CD4-positive, alpha-beta T cell (primary cell): ENCODE data around the gene GRIK1. TPM values are rescaled to one million over a fixed set of nuclear protein-coding genes. Genes with fewer than 3 reads are reported as not detected.

Source experiments
- ATAC-seq: fragments of 200-7000 bp; cut with Tn5 transposase; one replicate; pipeline ENCODE4 v1.10.0; 2022; ENCODE audit warnings: mild to moderate bottlenecking; ENCODE audit not compliant: poor library complexity
- CTCF ChIA-PET: fragments of 350-600 bp; sonication (Branson Sonifier 250); formaldehyde crosslinking; loops from one replicate; lab custom pipeline; 2021; ENCODE audit warnings: antibody characterized with exemption, inconsistent platforms; lab: Charles Lee
- POLR2A ChIA-PET: fragments of 350-600 bp; sonication (Branson Sonifier 250); formaldehyde crosslinking; loops from one replicate; lab custom pipeline; 2021; ENCODE audit warnings: antibody characterized with exemption, inconsistent platforms; lab: Charles Lee
- DNase-seq, 14 experiments: peaks; one replicate each; pipeline ENCODE4 v3.0.0-alpha.2; 2013 to 2020; ENCODE audit warnings: mixed read lengths in 2 of 14
- H3K27ac ChIP-seq, 2 donors: one replicate each; pipeline versions ENCODE4 v1.5.1 to v1.7.0; 2013; ENCODE audit warnings: low read length in 2 of 2, low read depth in 1 of 2, mild to moderate bottlenecking in 1 of 2
- H3K27me3 ChIP-seq, 2 experiments: 1 replicate in 1 of 2; 2 replicates in 1 of 2; pipeline versions ENCODE4 v1.6.1 to v1.7.0; 2013; ENCODE audit warnings: low read length in 2 of 2, control low read depth in 1 of 2, mild to moderate bottlenecking in 1 of 2, moderate library complexity in 1 of 2; ENCODE audit not compliant: insufficient read depth in 2 of 2, control insufficient read depth in 1 of 2
- H3K36me3 ChIP-seq: one replicate; pipeline ENCODE4 v1.6.1; 2013; ENCODE audit warnings: low read length, control low read depth; ENCODE audit not compliant: insufficient read depth
- H3K4me1 ChIP-seq: one replicate; pipeline ENCODE4 v1.6.1; 2013; ENCODE audit warnings: low read length, control low read depth; ENCODE audit not compliant: insufficient read depth
- H3K4me3 ChIP-seq: one replicate; pipeline ENCODE4 v1.5.1; 2013; ENCODE audit warnings: mild to moderate bottlenecking, low read length, moderate library complexity
- H3K9me3 ChIP-seq, 2 experiments: 1 replicate in 1 of 2; 2 replicates in 1 of 2; pipeline versions ENCODE4 v1.6.1 to v1.7.0; 2013; ENCODE audit warnings: low read length in 2 of 2, mild to moderate bottlenecking in 2 of 2, control low read depth in 1 of 2, moderate library complexity in 1 of 2; ENCODE audit not compliant: control insufficient read depth in 1 of 2, insufficient read depth in 1 of 2
- H3K27ac Mint-ChIP-seq: one replicate; pipeline ENCODE4 v1.8.0; 2020; ENCODE audit warnings: mixed read lengths
- H3K27me3 Mint-ChIP-seq: one replicate; pipeline ENCODE4 v1.8.0; 2021; ENCODE audit warnings: mixed read lengths
- H3K36me3 Mint-ChIP-seq: one replicate; pipeline ENCODE4 v1.8.0; 2021; ENCODE audit warnings: low read depth, mixed read lengths
- H3K4me1 Mint-ChIP-seq: one replicate; pipeline ENCODE4 v1.8.0; 2021; ENCODE audit warnings: low read depth, mixed read lengths
- H3K4me3 Mint-ChIP-seq: one replicate; pipeline ENCODE4 v1.8.0; 2020; ENCODE audit warnings: mild to moderate bottlenecking, mixed read lengths
- H3K9me3 Mint-ChIP-seq: one replicate; pipeline ENCODE4 v1.8.0; 2020; ENCODE audit warnings: mixed read lengths
- intact Hi-C, 2 experiments: fragments of 100-400 bp; cut with DNase I in 1 of 2; cut with micrococcal nuclease in 1 of 2; formaldehyde crosslinking; loops; one replicate each; pipeline versions ENCODE4 v1.15.1 to v1.9.0; 2023 to 2025; cut with DNase I, micrococcal nuclease
- total RNA-seq, 174 experiments: library from RNA in 2 of 174; stranded (reverse) in 2 of 174; gene quantifications; one replicate each; pipeline ENCODE4 v1.2.3 and lab custom pipeline; 2021 to 2026
- TF ChIP-seq, protein P1 (sequence below): fragments of 200-600 bp; IDR thresholded peaks from one replicate; pipeline ENCODE4 v1.8.0; 2022; ENCODE audit warnings: antibody characterized with exemption, mild to moderate bottlenecking

Gene GRIK1
- total RNA-seq, 2 experiments from 2014 or later: not detected

GRCh38 chr21:29717659-29718058 is 222.1 kb downstream of the GRIK1 start:
- Histone ChIP-seq H3K27ac (no peak overlapping the region), H3K36me3 (no peaks in the 10 kb centered on the region), H3K4me1 (no peaks in the 10 kb centered on the region), H3K4me3 (no peak overlapping the region), H3K9me3 (no peaks in the 10 kb centered on the region), H3K27me3 (no peaks in the 10 kb centered on the region)
- peaks cover 6% of the 10 kb centered on the region for H3K9me3 Mint-ChIP-seq
- intact Hi-C loops: no loop called here
- no peak overlapping the region for H3K4me3 Mint-ChIP-seq
- TF ChIP-seq, protein P1, sequence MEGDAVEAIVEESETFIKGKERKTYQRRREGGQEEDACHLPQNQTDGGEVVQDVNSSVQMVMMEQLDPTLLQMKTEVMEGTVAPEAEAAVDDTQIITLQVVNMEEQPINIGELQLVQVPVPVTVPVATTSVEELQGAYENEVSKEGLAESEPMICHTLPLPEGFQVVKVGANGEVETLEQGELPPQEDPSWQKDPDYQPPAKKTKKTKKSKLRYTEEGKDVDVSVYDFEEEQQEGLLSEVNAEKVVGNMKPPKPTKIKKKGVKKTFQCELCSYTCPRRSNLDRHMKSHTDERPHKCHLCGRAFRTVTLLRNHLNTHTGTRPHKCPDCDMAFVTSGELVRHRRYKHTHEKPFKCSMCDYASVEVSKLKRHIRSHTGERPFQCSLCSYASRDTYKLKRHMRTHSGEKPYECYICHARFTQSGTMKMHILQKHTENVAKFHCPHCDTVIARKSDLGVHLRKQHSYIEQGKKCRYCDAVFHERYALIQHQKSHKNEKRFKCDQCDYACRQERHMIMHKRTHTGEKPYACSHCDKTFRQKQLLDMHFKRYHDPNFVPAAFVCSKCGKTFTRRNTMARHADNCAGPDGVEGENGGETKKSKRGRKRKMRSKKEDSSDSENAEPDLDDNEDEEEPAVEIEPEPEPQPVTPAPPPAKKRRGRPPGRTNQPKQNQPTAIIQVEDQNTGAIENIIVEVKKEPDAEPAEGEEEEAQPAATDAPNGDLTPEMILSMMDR: no peak
- no peaks in the 10 kb centered on the region for H3K4me1 Mint-ChIP-seq
- no peaks in the 10 kb centered on the region for H3K36me3 Mint-ChIP-seq
- CTCF ChIA-PET: no interaction called here
- ATAC-seq (no peak), DNase-seq (no peak)
- POLR2A ChIA-PET: no interaction called here
- H3K27ac Mint-ChIP-seq: no peak overlapping the region
- H3K27me3 Mint-ChIP-seq: peaks cover 26% of the 10 kb centered on the region

- DNase-seq: no peak
- H3K27ac Mint-ChIP-seq: no peak overlapping the region
- Histone ChIP-seq H3K9me3 (no peaks in the 10 kb centered on the region), H3K27ac (no peak overlapping the region), H3K27me3 (no peaks in the 10 kb centered on the region), H3K36me3 (no peaks in the 10 kb centered on the region), H3K4me3 (no peak overlapping the region), H3K4me1 (no peaks in the 10 kb centered on the region)
- H3K9me3 Mint-ChIP-seq: peaks cover 6% of the 10 kb centered on the region
- TF ChIP-seq, protein P1: no peak
- H3K4me3 Mint-ChIP-seq: no peak overlapping the region
- intact Hi-C loops: no loop called here
- ChIA-PET CTCF (no interaction called here), POLR2A (no interaction called here)
- peaks cover 28% of the 10 kb centered on the region for H3K27me3 Mint-ChIP-seq
- H3K4me1 Mint-ChIP-seq: no peaks in the 10 kb centered on the region
- no peak for ATAC-seq
- H3K36me3 Mint-ChIP-seq: no peaks in the 10 kb centered on the region
Measured at GRCh38 chr21:29716753-29717152, 223.0 kb downstream of the GRIK1 start.

- DNase-seq: no peak
- ATAC-seq: no peak
- peaks cover 6% of the 10 kb centered on the region for H3K9me3 Mint-ChIP-seq
- intact Hi-C loops: no loop called here
- no peak overlapping the region for H3K4me3 Mint-ChIP-seq
- TF ChIP-seq, protein P1: no peak
- POLR2A ChIA-PET: no interaction called here
- Histone ChIP-seq H3K4me1 (no peaks in the 10 kb centered on the region), H3K9me3 (no peaks in the 10 kb centered on the region), H3K4me3 (no peak overlapping the region), H3K27me3 (no peaks in the 10 kb centered on the region), H3K36me3 (no peaks in the 10 kb centered on the region), H3K27ac (no peak overlapping the region)
- H3K27me3 Mint-ChIP-seq: peaks cover 23% of the 10 kb centered on the region
- H3K36me3 Mint-ChIP-seq: no peaks in the 10 kb centered on the region
- CTCF ChIA-PET: no interaction called here
- H3K27ac Mint-ChIP-seq: no peak overlapping the region
- H3K4me1 Mint-ChIP-seq: no peaks in the 10 kb centered on the region
Measured at GRCh38 chr21:29715089-29715488, 224.7 kb downstream of the GRIK1 start.
